OCI-LY1 (cell line): ENCODE results near the gene OR10H4.
"Not testable (repeated sequence)": the region's sequence is repeated elsewhere in the genome, so short reads cannot be mapped to it uniquely, and the experiment has no call there.

Experiments
- H2AFZ ChIP-seq: fragments of 200-600 bp; sonication (generic), shearing (Covaris generic); 2 replicates; pipeline ENCODE4 v1.6.0; 2014; ENCODE audit warnings: antibody characterized with exemption, mild to moderate bottlenecking, low read length
- H3F3A ChIP-seq: fragments of 200-600 bp; sonication (generic), shearing (Covaris generic); 2 replicates; pipeline ENCODE4 v1.6.0; 2014; ENCODE audit warnings: mild to moderate bottlenecking, antibody characterized with exemption, low read length, moderate library complexity; ENCODE audit not compliant: insufficient read depth
- H3K27ac ChIP-seq: fragments of 200-600 bp; sonication (generic); 2 replicates; pipeline ENCODE4 v1.5.1; 2014; ENCODE audit warnings: low read length, mixed run types, mild to moderate bottlenecking, low read depth; ENCODE audit not compliant: poor library complexity, severe bottlenecking
- H3K27me3 ChIP-seq: fragments of 200-600 bp; sonication (generic); 2 replicates; pipeline ENCODE4 v1.6.0; 2014; ENCODE audit warnings: antibody characterized with exemption, mild to moderate bottlenecking, low read length, moderate library complexity; ENCODE audit not compliant: insufficient read depth
- H3K36me3 ChIP-seq: fragments of 200-600 bp; sonication (generic); 2 replicates; pipeline ENCODE4 v1.6.1; 2014; ENCODE audit warnings: mild to moderate bottlenecking, antibody characterized with exemption, low read length, moderate library complexity, mixed read lengths; ENCODE audit not compliant: insufficient read depth
- H3K4me1 ChIP-seq: fragments of 200-600 bp; sonication (generic); 2 replicates; pipeline ENCODE4 v1.5.1; 2014; ENCODE audit warnings: mild to moderate bottlenecking, low read length, moderate library complexity; ENCODE audit not compliant: insufficient read depth, severe bottlenecking
- H3K4me2 ChIP-seq: fragments of 200-600 bp; sonication (generic), shearing (Covaris generic); 2 replicates; pipeline ENCODE4 v1.6.1; 2014; ENCODE audit warnings: low read length
- H3K4me3 ChIP-seq: fragments of 200-600 bp; sonication (generic); 2 replicates; pipeline ENCODE4 v1.5.1; 2014; ENCODE audit warnings: low read length, low read depth, mild to moderate bottlenecking, mixed read lengths; ENCODE audit not compliant: poor library complexity, severe bottlenecking
- H3K79me2 ChIP-seq: fragments of 200-600 bp; shearing (Covaris generic); 2 replicates; pipeline ENCODE4 v1.6.1; 2016; ENCODE audit warnings: mixed run types, low read length, mixed read lengths; ENCODE audit not compliant: insufficient read depth
- H3K9ac ChIP-seq: fragments of 200-600 bp; sonication (generic), shearing (Covaris generic); 2 replicates; pipeline ENCODE4 v1.6.1; 2014; ENCODE audit warnings: mild to moderate bottlenecking, low read length, mixed read lengths
- H3K9me2 ChIP-seq: fragments of 200-600 bp; sonication (generic), shearing (Covaris generic); 2 replicates; pipeline ENCODE4 v1.6.1; 2014; ENCODE audit warnings: low read depth, mild to moderate bottlenecking, low read length, mixed read lengths
- H3K9me3 ChIP-seq: fragments of 200-600 bp; shearing (Covaris generic); 2 replicates; pipeline ENCODE4 v1.6.1; 2014; ENCODE audit warnings: low read length, mixed read lengths
- H4K20me1 ChIP-seq: fragments of 200-600 bp; sonication (generic), shearing (Covaris generic); 2 replicates; pipeline ENCODE4 v1.6.0; 2016; ENCODE audit warnings: mild to moderate bottlenecking, low read length; ENCODE audit not compliant: insufficient read depth
- EZH2 ChIP-seq: fragments of 200-600 bp; sonication (generic), shearing (Covaris generic); IDR thresholded peaks from 2 replicates; pipeline ENCODE4 v1.8.0; 2017; ENCODE audit warnings: borderline replicate concordance, mixed run types, mild to moderate bottlenecking, antibody characterized with exemption, low read length, moderate library complexity, mixed read lengths
- TF ChIP-seq, protein P1 (sequence below): fragments of 200-600 bp; sonication (generic), shearing (Covaris generic); IDR thresholded peaks from 2 replicates; pipeline ENCODE4 v1.5.1; 2017; ENCODE audit warnings: mild to moderate bottlenecking, antibody characterized with exemption, low read length, moderate library complexity, mixed read lengths

OR10H4 gene

DNA sequence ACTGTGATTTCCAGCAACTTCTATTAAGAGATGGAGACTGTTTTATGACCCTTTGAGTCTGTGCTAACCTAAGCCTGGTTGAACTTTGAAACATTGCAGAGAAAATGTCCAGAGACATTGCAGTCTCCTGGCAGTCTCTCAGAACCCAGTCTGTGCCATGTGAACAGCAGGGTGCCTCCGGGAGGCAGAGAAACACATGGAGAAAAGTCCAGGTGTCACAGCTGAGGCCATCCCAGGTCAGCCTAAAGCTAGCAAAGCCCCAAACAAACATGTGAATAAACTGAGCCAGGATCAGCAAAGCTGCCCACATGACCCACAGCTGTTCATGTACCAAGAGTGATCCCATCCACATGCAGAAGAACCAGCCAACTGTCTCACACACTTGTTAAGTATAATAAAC, 22.3 kb upstream of the OR10H4 start:
- Histone ChIP-seq H3K4me3 (no peak overlapping the region), H2AFZ (no peak overlapping the region), H3F3A (no peaks in the 10 kb centered on the region), H3K36me3 (no peaks in the 10 kb centered on the region), H3K79me2 (no peaks in the 10 kb centered on the region), H4K20me1 (no peaks in the 10 kb centered on the region), H3K9me2 (no peaks in the 10 kb centered on the region), H3K27ac (no peak overlapping the region), H3K9me3 (no peaks in the 10 kb centered on the region), H3K27me3 (0 out of 2 replicates have a peak, but pooled peaks cover 5% of the 10 kb centered on the region), H3K9ac (no peak overlapping the region), H3K4me1 (no peaks in the 10 kb centered on the region), H3K4me2 (no peak overlapping the region)
- TF ChIP-seq EZH2 = no peak

DNA sequence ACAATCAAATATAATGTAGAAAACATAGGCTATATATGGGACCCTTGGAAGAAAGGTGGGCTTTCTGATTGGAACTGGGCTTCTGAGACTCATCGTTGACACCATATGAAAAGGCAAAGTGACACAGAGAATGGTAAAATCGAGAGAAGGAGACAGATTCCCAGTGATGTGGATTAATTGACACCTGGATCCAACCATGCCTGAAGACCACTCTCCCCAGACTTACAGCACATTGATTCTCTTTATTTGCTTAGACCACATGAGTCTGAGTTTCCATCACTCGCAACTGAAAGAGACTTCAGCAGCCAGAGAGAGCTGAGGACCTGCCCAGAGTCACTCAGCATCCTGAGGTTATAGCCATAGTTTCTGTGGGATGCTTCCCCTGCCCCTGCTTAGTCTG, 20.5 kb upstream of the OR10H4 start:
- TF ChIP-seq EZH2 = no peak
- TF ChIP-seq, protein P1, sequence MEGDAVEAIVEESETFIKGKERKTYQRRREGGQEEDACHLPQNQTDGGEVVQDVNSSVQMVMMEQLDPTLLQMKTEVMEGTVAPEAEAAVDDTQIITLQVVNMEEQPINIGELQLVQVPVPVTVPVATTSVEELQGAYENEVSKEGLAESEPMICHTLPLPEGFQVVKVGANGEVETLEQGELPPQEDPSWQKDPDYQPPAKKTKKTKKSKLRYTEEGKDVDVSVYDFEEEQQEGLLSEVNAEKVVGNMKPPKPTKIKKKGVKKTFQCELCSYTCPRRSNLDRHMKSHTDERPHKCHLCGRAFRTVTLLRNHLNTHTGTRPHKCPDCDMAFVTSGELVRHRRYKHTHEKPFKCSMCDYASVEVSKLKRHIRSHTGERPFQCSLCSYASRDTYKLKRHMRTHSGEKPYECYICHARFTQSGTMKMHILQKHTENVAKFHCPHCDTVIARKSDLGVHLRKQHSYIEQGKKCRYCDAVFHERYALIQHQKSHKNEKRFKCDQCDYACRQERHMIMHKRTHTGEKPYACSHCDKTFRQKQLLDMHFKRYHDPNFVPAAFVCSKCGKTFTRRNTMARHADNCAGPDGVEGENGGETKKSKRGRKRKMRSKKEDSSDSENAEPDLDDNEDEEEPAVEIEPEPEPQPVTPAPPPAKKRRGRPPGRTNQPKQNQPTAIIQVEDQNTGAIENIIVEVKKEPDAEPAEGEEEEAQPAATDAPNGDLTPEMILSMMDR = no peak
- H3K9ac ChIP-seq = no peak overlapping the region

DNA sequence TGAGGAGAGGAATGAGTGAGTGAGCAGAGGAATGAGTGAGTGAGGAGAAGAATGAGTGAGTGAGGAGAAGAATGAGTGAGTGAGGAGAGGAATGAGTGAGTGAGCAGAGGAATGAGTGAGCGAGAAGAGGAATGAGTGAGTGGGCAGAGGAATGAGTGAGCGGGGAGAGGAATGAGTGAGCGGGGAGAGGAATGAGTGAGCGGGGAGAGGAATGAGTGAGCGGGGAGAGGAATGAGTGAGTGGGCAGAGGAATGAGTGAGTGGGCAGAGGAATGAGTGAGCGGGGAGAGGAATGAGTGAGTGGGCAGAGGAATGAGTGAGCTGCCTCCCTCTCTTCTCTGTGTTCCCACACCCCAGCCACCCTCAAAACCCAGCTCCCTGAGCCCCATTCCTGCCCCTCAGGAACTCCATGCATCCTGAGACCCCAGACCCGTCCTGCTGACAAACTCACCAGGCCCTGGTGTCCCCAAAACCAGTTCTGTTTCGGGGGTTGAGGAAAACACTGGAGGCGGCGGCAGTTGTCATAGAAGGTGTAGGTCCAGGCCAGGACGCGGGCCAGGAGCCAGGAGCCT, 15.0 kb upstream of the OR10H4 start:
- H3K4me1 ChIP-seq, H3K79me2 ChIP-seq, H3F3A ChIP-seq, H3K27me3 ChIP-seq, H3K4me2 ChIP-seq, H3K36me3 ChIP-seq, H3K9me2 ChIP-seq, H3K9me3 ChIP-seq, H3K4me3 ChIP-seq, H4K20me1 ChIP-seq, H3K27ac ChIP-seq, H2AFZ ChIP-seq, H3K9ac ChIP-seq: not testable (repeated sequence)

More for the DNA sequence above, 20.5 kb upstream of the OR10H4 start:
- no peaks in the 10 kb centered on the region for H3K36me3 ChIP-seq
- no peaks in the 10 kb centered on the region for H4K20me1 ChIP-seq
- H3F3A ChIP-seq = no peaks in the 10 kb centered on the region
- no peaks in the 10 kb centered on the region for H3K9me3 ChIP-seq
- H3K4me2 ChIP-seq = no peak overlapping the region
- H3K27me3 ChIP-seq = 0 out of 2 replicates have a peak, but pooled peaks cover 5% of the 10 kb centered on the region
- no peaks in the 10 kb centered on the region for H3K9me2 ChIP-seq
- H3K79me2 ChIP-seq = no peaks in the 10 kb centered on the region
- no peaks in the 10 kb centered on the region for H3K4me1 ChIP-seq
- no peak overlapping the region for H2AFZ ChIP-seq
- H3K27ac ChIP-seq = no peak overlapping the region
- H3K4me3 ChIP-seq = no peak overlapping the region

DNA sequence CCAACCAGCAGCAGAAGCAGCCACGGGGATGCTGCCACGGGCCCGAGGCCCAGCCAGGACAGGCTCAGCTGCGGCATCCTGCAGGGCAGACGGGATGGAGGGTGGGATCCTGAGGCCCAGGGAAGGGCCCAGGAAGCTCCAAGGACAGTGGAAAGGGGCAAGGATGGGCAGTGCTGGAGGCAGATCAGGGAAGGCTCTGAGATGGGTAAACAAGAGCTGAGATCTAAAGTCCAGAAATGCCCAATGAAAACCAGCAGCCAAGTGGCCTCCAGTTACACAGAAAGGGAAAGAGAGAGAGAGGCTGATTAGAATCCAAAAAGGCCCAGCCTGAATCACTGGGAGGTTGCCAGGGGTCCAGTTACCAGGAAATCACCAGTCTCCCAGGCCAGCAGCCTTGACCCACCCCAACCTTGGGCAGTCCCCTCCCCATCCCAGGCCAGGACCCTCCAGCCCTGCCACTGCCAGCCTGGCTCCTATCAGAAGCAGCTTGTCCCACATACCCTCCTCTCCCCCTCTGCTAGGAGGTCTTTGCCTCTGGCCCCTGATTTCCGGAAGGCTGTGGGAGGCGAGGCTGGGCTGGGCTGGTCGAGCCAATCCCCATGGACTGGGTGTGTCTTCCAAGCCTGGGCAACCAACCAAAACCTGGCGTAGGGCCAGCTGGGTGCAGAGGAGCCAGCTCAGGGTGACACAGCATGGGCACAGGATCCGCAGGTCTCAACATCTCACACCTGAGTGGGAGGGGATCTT, 14.3 kb upstream of the OR10H4 start, which contains the start of gene CYP4F11:
TSS of gene CYP4F11 (minus strand) at position 198 of the 747 bp plus-strand sequence. CDS start at position 77, 121 bp downstream.
- H3K79me2 ChIP-seq = no peaks in the 10 kb centered on the region
- H3K36me3 ChIP-seq = no peaks in the 10 kb centered on the region
- H3K4me2 ChIP-seq = no peak within 1 kb of the TSS
- H3K4me3 ChIP-seq = no peak within 1 kb of the TSS
- H3K9ac ChIP-seq = no peak within 1 kb of the TSS
- no peaks in the 10 kb centered on the region for H3K27me3 ChIP-seq
- no peak within 1 kb of the TSS for H3K27ac ChIP-seq
- H3K9me2 ChIP-seq = no peaks in the 10 kb centered on the region
- H3K4me1 ChIP-seq = no peaks in the 10 kb centered on the region
- H3K9me3 ChIP-seq = no peaks in the 10 kb centered on the region
- H2AFZ ChIP-seq = no peak within 1 kb of the TSS
- H4K20me1 ChIP-seq = no peaks in the 10 kb centered on the region
- H3F3A ChIP-seq = no peaks in the 10 kb centered on the region
- TF ChIP-seq, protein P1 = no peak
- TF ChIP-seq EZH2 = no peak
